ENCODE data around the gene FRMD3.

Gene FRMD3

DNA sequence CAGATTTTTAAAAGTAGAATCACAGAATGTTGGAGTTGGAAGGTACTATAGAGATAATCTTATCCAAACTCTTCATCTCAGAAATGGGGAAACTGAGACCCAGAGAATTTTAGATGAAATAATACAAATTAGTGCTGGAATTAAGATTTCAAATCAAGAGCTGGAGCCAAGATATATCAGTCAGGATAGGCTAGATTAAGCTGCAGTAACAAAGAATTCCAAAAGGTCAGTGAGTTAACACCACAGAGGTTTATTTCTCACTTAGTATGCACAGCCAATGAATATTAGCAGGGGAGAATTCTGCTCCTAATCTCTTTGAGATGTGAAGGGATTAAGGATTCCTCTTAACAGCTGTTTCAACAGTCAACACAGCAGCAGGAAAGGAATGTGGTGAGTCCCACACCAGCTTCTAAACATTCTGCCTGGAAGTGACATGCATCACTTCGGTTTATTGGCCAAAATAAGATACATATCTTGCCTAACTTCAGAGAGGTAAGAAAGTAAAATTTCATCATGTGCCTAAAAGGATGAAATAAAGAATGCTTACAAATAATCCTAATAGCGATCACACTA is 136.8 kb downstream of the FRMD3 start:
- TF ChIP-seq, protein P1, sequence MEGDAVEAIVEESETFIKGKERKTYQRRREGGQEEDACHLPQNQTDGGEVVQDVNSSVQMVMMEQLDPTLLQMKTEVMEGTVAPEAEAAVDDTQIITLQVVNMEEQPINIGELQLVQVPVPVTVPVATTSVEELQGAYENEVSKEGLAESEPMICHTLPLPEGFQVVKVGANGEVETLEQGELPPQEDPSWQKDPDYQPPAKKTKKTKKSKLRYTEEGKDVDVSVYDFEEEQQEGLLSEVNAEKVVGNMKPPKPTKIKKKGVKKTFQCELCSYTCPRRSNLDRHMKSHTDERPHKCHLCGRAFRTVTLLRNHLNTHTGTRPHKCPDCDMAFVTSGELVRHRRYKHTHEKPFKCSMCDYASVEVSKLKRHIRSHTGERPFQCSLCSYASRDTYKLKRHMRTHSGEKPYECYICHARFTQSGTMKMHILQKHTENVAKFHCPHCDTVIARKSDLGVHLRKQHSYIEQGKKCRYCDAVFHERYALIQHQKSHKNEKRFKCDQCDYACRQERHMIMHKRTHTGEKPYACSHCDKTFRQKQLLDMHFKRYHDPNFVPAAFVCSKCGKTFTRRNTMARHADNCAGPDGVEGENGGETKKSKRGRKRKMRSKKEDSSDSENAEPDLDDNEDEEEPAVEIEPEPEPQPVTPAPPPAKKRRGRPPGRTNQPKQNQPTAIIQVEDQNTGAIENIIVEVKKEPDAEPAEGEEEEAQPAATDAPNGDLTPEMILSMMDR (IDR thresholded peaks at IDR 0.05; ENCODE audit: low read depth, low read length, missing control alignments) = no peak
- no peak overlapping the region for H3K4me3 ChIP-seq (ENCODE audit: low read depth, low read length)
- no peak for DNase-seq (ENCODE audit: low read depth)

DNA sequence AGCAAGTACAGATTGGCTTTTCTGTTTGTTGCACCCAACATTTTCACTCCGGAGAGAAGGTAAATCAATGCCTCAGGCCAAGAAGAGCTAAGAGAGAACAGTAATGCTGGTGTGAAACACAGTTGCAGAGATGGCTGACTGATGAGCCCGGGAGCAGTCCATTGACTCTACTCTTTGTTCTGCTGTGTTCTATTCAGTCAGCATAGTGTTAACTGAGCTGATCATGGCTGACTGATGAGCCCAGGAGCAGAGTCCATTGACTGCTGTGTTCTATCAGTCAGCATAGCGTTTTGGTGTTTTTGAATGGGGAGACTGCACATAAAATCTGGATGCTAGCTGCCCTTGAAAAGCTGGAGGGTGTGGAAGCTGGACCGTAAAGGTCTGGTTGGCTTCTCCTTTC is 141.4 kb downstream of the FRMD3 start:
- no peak overlapping the region for H3K4me3 ChIP-seq (ENCODE audit: low read depth, low read length)
- no peak for DNase-seq (ENCODE audit: low read depth)
- TF ChIP-seq, protein P1 (IDR thresholded peaks at IDR 0.05; ENCODE audit: low read depth, low read length, missing control alignments) = no peak

DNA sequence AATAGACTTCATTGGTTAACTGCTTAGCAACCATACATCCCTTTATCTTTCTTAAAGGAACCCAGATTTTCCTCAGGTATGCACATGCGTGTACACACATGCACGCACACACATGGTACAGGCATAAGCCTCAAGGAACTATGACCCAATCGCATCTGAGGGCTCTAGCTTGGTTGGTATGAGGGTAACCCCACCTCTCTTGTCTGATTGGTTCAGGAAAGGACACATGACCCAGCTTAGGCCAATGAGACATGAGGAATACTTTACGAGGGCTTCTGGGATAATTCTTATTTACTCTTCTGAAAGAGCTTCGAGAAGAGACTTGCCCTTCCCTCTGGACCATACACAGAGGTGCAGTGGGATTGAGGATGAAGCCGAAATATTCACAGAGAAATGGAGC is 141.9 kb downstream of the FRMD3 start:
- TF ChIP-seq, protein P1 (IDR thresholded peaks at IDR 0.05; ENCODE audit: low read depth, low read length, missing control alignments) = no peak
- H3K4me3 ChIP-seq (ENCODE audit: low read depth, low read length) = no peak overlapping the region
- DNase-seq (ENCODE audit: low read depth) = no peak

DNA sequence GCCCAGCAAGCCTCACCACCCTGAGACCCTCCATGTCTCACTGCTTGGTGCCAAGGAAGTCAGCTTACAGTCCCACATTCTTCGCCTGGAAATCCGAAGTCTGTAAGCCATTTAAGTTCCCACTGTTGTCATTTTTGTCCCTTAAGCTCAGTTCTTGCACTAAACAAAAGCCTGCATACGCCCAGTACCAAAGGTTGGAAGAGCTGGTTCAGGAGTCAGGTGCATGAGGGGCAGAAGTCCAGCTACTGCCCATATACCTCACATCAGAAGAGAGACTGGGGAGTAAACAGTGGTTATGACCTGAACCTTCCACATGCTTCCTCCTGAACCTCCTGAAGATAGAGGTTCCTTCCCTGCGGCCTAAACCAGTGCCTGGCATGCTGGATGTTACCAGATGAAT is 146.0 kb downstream of the FRMD3 start:
- TF ChIP-seq, protein P1 (IDR thresholded peaks at IDR 0.05; ENCODE audit: low read depth, low read length, missing control alignments) = no peak
- no peak overlapping the region for H3K4me3 ChIP-seq (ENCODE audit: low read depth, low read length)
- DNase-seq (ENCODE audit: low read depth) = no peak

DNA sequence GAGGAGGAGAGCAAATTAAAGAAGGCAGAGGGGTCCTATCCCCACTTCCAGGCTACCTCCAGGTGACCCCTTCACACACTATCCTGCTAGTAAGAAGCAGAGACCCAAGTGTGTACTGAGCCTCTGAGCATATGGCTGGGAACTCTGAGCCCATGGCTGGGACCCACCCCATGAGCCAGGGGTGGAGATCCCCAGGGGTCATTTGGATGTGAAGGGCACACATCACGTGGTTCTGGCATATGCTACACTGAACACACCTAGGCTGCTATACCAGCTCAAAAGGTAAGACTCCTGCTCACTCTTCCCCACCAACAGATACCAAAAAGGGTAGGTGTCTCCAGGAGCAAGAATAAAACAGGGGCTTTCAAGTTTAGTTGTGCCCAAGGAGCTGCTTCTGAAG is 149.9 kb downstream of the FRMD3 start:
- TF ChIP-seq, protein P1 (IDR thresholded peaks at IDR 0.05; ENCODE audit: low read depth, low read length, missing control alignments) = no peak
- DNase-seq (ENCODE audit: low read depth) = no peak
- no peak overlapping the region for H3K4me3 ChIP-seq (ENCODE audit: low read depth, low read length)

DNA sequence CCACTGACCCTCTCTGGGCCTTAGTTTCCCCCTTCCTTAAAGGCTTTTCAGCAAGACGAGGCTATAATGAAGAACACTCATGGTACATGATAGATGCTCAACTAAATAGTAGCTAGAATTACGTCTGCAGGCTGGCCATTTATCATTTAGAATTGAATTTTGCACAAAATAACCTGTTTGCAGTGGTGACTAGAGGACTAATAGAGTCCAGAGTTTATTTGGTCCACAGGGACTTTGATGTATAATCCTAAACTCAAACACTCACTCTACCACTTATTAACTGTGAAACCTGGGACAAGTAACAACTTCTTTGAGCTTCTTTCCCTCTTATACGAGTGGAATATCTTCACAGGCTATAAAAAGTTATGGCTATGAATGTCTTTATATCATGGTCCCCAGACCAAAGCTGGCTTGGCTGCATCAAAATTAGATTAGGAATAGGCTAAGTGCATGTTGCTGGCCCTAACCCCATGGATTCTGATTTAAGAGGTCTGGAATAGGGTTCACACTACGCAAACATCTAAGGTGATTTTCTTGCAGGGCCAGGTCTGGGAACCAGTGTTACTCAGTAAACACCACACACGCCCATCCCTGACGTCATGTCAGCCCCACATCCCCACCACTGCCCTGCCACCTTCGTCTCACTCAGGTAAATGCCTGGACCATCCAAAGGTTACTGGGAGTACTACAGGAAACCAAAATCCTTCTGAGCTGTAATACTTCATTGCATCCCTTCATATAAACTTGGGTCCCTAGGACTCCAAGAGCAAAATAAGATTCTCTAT is 150.6 kb downstream of the FRMD3 start:
- DNase-seq (ENCODE audit: low read depth) = no peak
- H3K4me3 ChIP-seq (ENCODE audit: low read depth, low read length) = no peak overlapping the region
- TF ChIP-seq, protein P1 (IDR thresholded peaks at IDR 0.05; ENCODE audit: low read depth, low read length, missing control alignments) = no peak

DNA sequence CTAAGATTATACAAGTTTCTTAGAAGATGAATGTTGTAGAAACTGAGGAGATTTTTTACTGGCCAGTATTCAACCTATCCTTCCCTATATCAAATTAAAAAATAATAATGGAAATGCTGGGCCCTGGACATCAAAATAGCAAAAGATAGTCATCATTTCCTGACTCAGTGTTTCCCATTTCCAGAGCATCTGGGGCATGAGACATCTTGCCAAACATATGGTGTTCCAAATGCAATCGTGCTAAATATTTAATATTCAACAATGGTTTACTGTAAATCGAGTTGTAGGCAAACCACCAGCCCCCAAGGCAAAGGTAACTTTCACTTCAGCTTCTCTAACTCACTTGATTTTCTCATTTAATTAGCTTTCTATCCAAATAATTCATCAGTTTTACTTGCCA is 152.9 kb downstream of the FRMD3 start:
- H3K4me3 ChIP-seq (ENCODE audit: low read depth, low read length) = no peak overlapping the region
- TF ChIP-seq, protein P1 (IDR thresholded peaks at IDR 0.05; ENCODE audit: low read depth, low read length, missing control alignments) = no peak
- DNase-seq (ENCODE audit: low read depth) = no peak

Measured in GM12864 (cell line).